GM19023 (cell line): ENCODE results near the gene NDC1.

ENCODE experiments used
- ATAC-seq: cut with Tn5 transposase; IDR thresholded peaks from one replicate; pipeline ENCODE4 v1.9.1; 2021; ENCODE audit warnings: mild to moderate bottlenecking, moderate library complexity; ENCODE audit not compliant: unreplicated experiment

NDC1 gene

GRCh38 chr1:53733975-53734649 lies 104.0 kb downstream of the NDC1 start:
- ATAC-seq: no peak

GRCh38 chr1:53733447-53733931 lies 104.6 kb downstream of the NDC1 start:
- ATAC-seq: no peak

- no peak for ATAC-seq
Measured at GRCh38 chr1:53732912-53733317, 105.2 kb downstream of the NDC1 start.

- no peak for ATAC-seq
Measured at GRCh38 chr1:53732409-53732808, 105.7 kb downstream of the NDC1 start.

GRCh38 chr1:53731779-53732305 lies 106.3 kb downstream of the NDC1 start:
- ATAC-seq: no peak

GRCh38 chr1:53731043-53731600 lies 107.0 kb downstream of the NDC1 start:
- no peak for ATAC-seq

GRCh38 chr1:53730224-53730865 lies 107.8 kb downstream of the NDC1 start:
- no peak for ATAC-seq

GRCh38 chr1:53729456-53730223 lies 108.5 kb downstream of the NDC1 start:
- no peak for ATAC-seq

GRCh38 chr1:53728702-53729455 lies 109.2 kb downstream of the NDC1 start:
- ATAC-seq: no peak

- no peak for ATAC-seq
Measured at GRCh38 chr1:53728196-53728595, 109.9 kb downstream of the NDC1 start.

- no peak for ATAC-seq
Measured at GRCh38 chr1:53727461-53728092, 110.5 kb downstream of the NDC1 start.

GRCh38 chr1:53726009-53726600 lies 112.0 kb downstream of the NDC1 start:
- no peak for ATAC-seq

- no peak for ATAC-seq
Measured at GRCh38 chr1:53725238-53725689, 112.8 kb downstream of the NDC1 start.

GRCh38 chr1:53722025-53722424 lies 116.1 kb downstream of the NDC1 start:
- ATAC-seq: no peak

- ATAC-seq: no peak
Measured at GRCh38 chr1:53721088-53721487, 117.0 kb downstream of the NDC1 start.

- ATAC-seq: no peak
Measured at GRCh38 chr1:53719469-53719868, 118.6 kb downstream of the NDC1 start.

- ATAC-seq: no peak
Measured at GRCh38 chr1:53718443-53718842, 119.7 kb downstream of the NDC1 start.

GRCh38 chr1:53717025-53717804 lies 120.9 kb downstream of the NDC1 start:
- ATAC-seq: no peak

GRCh38 chr1:53716150-53716549 lies 121.9 kb downstream of the NDC1 start:
- ATAC-seq: no peak
